Mesothelial cell of epicardium (in vitro differentiated cells): ENCODE data around the gene CEP85L. TPM values are rescaled to one million over a fixed set of nuclear protein-coding genes. Genes with fewer than 3 reads are reported as not detected.

Source experiments
- DNase-seq, 2 experiments: peaks; one replicate each; pipeline ENCODE4 v3.0.0; 2021; ENCODE audit warnings: low spot score in 2 of 2; ENCODE audit not compliant: unreplicated experiment in 2 of 2
- H3K27ac Mint-ChIP-seq: 2 replicates; pipeline ENCODE4 v1.8.0; 2021; ENCODE audit warnings: mixed read lengths
- H3K27me3 Mint-ChIP-seq: 2 replicates; pipeline ENCODE4 v1.8.0; 2021; ENCODE audit warnings: low read depth, mixed read lengths
- H3K36me3 Mint-ChIP-seq: 2 replicates; pipeline ENCODE4 v1.8.0; 2021; ENCODE audit warnings: mixed read lengths
- H3K4me1 Mint-ChIP-seq: 2 replicates; pipeline ENCODE4 v1.8.0; 2021; ENCODE audit warnings: mixed read lengths
- H3K4me3 Mint-ChIP-seq: 2 replicates; pipeline ENCODE4 v1.8.0; 2021; ENCODE audit warnings: mild to moderate bottlenecking, moderate library complexity, mixed read lengths
- H3K9me3 Mint-ChIP-seq: 2 replicates; pipeline ENCODE4 v1.8.0; 2021; ENCODE audit warnings: mixed read lengths
- total RNA-seq: library from RNA; stranded (reverse); gene quantifications from 3 replicates; pipeline ENCODE4 v1.2.1, GENCODE V29; 2021
- TF ChIP-seq, protein P1 (sequence below): fragments of 200-600 bp; sonication (generic); IDR thresholded peaks from one replicate; pipeline ENCODE4 v1.5.0; 2021; ENCODE audit warnings: antibody characterized with exemption; ENCODE audit not compliant: unreplicated experiment

The CEP85L gene
- total RNA-seq, 1 donor from 2014 or later = 23.1 TPM

DNA sequence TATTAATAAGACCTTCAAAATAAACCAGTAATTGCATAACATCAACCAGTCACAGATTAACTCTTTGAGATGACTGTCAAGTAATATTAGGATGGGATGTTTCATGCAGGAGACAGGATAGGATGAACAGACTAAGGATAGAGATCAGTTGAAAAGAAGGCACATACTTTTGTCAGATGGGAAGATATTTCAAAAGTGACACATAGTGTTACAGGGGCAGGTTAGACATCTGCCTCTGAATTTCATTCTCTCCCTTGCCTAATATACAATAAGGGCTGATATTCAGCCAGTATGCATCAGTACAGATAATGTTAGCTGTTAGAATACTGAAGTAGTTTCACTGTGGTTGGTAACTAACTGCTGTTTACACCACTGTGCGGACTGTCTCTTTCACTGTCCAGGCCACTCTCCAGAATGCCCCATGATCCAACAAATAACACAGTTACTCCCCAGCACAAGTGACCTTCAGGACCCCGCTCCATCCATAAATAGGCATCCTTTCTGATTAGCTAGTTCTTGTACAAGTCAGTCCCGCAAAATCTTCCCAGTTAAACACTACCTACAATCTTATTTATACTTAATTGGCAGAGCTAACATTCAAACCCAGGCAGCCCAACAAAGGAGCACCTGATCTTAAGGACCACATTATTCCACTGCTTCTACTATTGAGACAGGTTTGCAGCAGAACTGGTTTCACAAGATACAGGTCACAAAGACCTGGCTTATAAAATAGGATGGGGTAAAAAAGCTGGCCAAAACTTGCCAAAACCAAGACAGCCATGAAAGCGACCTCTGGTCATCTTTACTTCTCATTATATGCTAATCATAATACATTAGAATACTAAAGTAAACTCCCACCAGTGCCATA is 125.2 kb downstream of the CEP85L start:
- no peak for DNase-seq
- no peaks in the 10 kb centered on the region for H3K27me3 Mint-ChIP-seq
- TF ChIP-seq, protein P1, sequence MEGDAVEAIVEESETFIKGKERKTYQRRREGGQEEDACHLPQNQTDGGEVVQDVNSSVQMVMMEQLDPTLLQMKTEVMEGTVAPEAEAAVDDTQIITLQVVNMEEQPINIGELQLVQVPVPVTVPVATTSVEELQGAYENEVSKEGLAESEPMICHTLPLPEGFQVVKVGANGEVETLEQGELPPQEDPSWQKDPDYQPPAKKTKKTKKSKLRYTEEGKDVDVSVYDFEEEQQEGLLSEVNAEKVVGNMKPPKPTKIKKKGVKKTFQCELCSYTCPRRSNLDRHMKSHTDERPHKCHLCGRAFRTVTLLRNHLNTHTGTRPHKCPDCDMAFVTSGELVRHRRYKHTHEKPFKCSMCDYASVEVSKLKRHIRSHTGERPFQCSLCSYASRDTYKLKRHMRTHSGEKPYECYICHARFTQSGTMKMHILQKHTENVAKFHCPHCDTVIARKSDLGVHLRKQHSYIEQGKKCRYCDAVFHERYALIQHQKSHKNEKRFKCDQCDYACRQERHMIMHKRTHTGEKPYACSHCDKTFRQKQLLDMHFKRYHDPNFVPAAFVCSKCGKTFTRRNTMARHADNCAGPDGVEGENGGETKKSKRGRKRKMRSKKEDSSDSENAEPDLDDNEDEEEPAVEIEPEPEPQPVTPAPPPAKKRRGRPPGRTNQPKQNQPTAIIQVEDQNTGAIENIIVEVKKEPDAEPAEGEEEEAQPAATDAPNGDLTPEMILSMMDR = no peak
- no peak overlapping the region for H3K4me3 Mint-ChIP-seq
- H3K9me3 Mint-ChIP-seq = peaks cover 8% of the 10 kb centered on the region
- H3K4me1 Mint-ChIP-seq = peaks cover 7% of the 10 kb centered on the region
- H3K36me3 Mint-ChIP-seq = peaks cover 10% of the 10 kb centered on the region
- H3K27ac Mint-ChIP-seq = no peak overlapping the region

DNA sequence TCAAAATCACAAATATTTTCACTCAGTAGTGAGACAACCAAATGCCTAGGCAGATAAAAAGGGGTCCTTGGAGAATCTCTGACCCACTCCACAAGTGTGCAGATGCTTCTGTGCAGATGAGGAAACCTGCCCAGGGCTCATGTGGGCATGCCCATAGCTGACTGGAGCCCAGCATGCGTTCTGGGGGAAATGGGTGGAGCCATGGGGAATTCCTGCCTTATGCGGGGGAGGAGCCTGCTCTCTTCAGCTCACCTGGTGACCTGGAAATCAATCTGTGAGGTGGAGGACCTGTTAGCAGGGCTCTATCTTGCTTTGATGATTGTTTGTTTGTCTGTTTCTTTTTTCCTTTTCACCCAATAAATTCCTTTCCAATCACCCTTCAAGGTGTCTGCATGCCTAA is 126.7 kb downstream of the CEP85L start:
- DNase-seq = no peak
- no peak overlapping the region for H3K27ac Mint-ChIP-seq
- H3K27me3 Mint-ChIP-seq = no peaks in the 10 kb centered on the region
- TF ChIP-seq, protein P1 = no peak
- H3K4me1 Mint-ChIP-seq = peaks cover 7% of the 10 kb centered on the region
- peaks cover 3% of the 10 kb centered on the region for H3K36me3 Mint-ChIP-seq
- no peak overlapping the region for H3K4me3 Mint-ChIP-seq
- H3K9me3 Mint-ChIP-seq = no peaks in the 10 kb centered on the region

DNA sequence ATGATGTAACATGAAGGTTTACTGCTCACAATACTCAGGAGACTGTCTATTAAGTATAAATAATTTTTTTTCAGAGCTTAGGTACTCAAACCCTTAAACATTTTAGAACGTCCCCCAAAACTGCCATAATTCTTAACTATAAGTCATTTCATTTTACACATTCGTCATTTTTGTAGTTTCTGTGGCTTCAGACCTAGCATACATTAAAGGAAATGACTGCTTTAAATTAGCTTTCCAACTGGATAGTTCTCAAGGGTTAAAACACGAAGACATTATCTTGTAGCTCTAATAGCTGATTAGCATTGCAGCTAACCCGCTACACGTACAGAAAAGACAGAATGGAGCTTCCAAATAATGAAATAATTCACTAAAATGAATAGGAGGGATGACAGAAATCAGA is 128.2 kb downstream of the CEP85L start:
- H3K9me3 Mint-ChIP-seq = no peaks in the 10 kb centered on the region
- no peak for DNase-seq
- no peaks in the 10 kb centered on the region for H3K27me3 Mint-ChIP-seq
- H3K4me3 Mint-ChIP-seq = no peak overlapping the region
- no peak overlapping the region for H3K27ac Mint-ChIP-seq
- TF ChIP-seq, protein P1 = no peak
- peaks cover 7% of the 10 kb centered on the region for H3K36me3 Mint-ChIP-seq
- H3K4me1 Mint-ChIP-seq = peaks cover 4% of the 10 kb centered on the region

DNA sequence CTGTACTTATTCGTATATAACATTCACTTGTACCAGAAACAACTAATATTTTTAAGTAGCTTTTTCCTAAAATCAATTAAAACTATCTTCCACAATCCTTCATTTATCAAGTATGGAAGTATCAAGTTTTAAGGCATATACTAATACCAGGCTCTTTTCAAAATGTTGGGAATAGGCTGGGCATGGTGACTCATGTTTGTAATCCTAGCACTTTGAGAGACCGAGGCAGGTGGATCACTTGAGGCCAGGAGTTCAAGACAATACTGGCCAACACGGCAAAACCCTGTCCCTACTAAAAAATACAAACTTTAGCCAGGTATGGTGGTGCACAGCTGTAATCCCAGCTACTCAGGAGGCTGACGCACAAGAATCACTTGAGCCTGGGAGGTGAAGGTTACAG is 129.0 kb downstream of the CEP85L start:
- Mint-ChIP-seq H3K4me3 (no peak overlapping the region), H3K27me3 (no peaks in the 10 kb centered on the region), H3K4me1 (peaks cover 4% of the 10 kb centered on the region), H3K27ac (no peak overlapping the region), H3K9me3 (peaks cover 3% of the 10 kb centered on the region), H3K36me3 (peaks cover 11% of the 10 kb centered on the region)
- TF ChIP-seq, protein P1 = no peak
- no peak for DNase-seq

DNA sequence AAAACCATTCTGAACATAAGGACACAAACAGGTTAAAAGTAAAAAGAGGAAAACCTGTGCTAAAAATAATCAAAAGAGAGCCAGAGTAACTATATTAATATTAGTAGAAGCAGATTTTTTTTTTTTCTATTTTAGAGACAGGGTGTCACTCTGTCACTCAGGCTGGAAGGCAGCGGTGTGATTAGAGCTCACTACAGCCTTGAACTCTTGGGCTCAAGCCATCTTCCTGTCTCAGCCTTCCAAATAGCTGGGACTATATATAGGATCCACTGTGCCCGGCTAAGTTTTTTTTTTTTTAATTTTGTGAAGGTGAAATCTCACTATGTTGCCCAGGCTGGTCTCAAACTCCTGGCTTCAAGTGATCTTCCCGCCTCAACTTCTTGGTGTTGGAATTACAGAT is 136.7 kb downstream of the CEP85L start:
- H3K4me1 Mint-ChIP-seq = peaks cover 5% of the 10 kb centered on the region
- TF ChIP-seq, protein P1 = no peak
- H3K36me3 Mint-ChIP-seq = peaks cover 16% of the 10 kb centered on the region
- no peaks in the 10 kb centered on the region for H3K27me3 Mint-ChIP-seq
- DNase-seq = no peak
- no peak overlapping the region for H3K27ac Mint-ChIP-seq
- H3K4me3 Mint-ChIP-seq = no peak overlapping the region
- peaks cover 18% of the 10 kb centered on the region for H3K9me3 Mint-ChIP-seq
